Mesothelial cell of epicardium (in vitro differentiated cells): ENCODE data around the gene CASZ1. TPM values are rescaled to one million over a fixed set of nuclear protein-coding genes. Genes with fewer than 3 reads are reported as not detected.

Experiments
- DNase-seq, 2 experiments: peaks; one replicate each; pipeline ENCODE4 v3.0.0; 2021; ENCODE audit warnings: low spot score in 2 of 2; ENCODE audit not compliant: unreplicated experiment in 2 of 2
- H3K27ac Mint-ChIP-seq: 2 replicates; pipeline ENCODE4 v1.8.0; 2021; ENCODE audit warnings: mixed read lengths
- H3K27me3 Mint-ChIP-seq: 2 replicates; pipeline ENCODE4 v1.8.0; 2021; ENCODE audit warnings: low read depth, mixed read lengths
- H3K36me3 Mint-ChIP-seq: 2 replicates; pipeline ENCODE4 v1.8.0; 2021; ENCODE audit warnings: mixed read lengths
- H3K4me1 Mint-ChIP-seq: 2 replicates; pipeline ENCODE4 v1.8.0; 2021; ENCODE audit warnings: mixed read lengths
- H3K4me3 Mint-ChIP-seq: 2 replicates; pipeline ENCODE4 v1.8.0; 2021; ENCODE audit warnings: mild to moderate bottlenecking, moderate library complexity, mixed read lengths
- H3K9me3 Mint-ChIP-seq: 2 replicates; pipeline ENCODE4 v1.8.0; 2021; ENCODE audit warnings: mixed read lengths
- CTCF ChIP-seq: fragments of 200-600 bp; sonication (generic); IDR thresholded peaks from one replicate; pipeline ENCODE4 v1.5.0; 2021; ENCODE audit warnings: antibody characterized with exemption; ENCODE audit not compliant: unreplicated experiment
- total RNA-seq: library from RNA; stranded (reverse); gene quantifications from 3 replicates; pipeline ENCODE4 v1.2.1, GENCODE V29; 2021

The CASZ1 gene
- total RNA-seq, 1 donor from 2014 or later, result 8.9 TPM

GRCh38 chr1:10799726-10800125 is 3.3 kb upstream of the CASZ1 start:
- Mint-ChIP-seq H3K4me3 (no peak overlapping the region), H3K4me1 (peaks cover 4% of the 10 kb centered on the region), H3K36me3 (no peaks in the 10 kb centered on the region), H3K27ac (no peak overlapping the region), H3K27me3 (peaks cover 77% of the 10 kb centered on the region), H3K9me3 (no peaks in the 10 kb centered on the region)
- TF ChIP-seq CTCF, result no peak
- DNase-seq, result no peak

GRCh38 chr1:10795276-10796021 is 997 bp downstream of the CASZ1 start:
- Mint-ChIP-seq H3K36me3 (no peaks in the 10 kb centered on the region), H3K4me3 (peak overlapping the region; percentile 78), H3K4me1 (peaks cover 20% of the 10 kb centered on the region), H3K9me3 (no peaks in the 10 kb centered on the region), H3K27me3 (peaks cover 66% of the 10 kb centered on the region), H3K27ac (peak overlapping the region; percentile 43)
- no peak for DNase-seq
- no peak for TF ChIP-seq CTCF

DNA sequence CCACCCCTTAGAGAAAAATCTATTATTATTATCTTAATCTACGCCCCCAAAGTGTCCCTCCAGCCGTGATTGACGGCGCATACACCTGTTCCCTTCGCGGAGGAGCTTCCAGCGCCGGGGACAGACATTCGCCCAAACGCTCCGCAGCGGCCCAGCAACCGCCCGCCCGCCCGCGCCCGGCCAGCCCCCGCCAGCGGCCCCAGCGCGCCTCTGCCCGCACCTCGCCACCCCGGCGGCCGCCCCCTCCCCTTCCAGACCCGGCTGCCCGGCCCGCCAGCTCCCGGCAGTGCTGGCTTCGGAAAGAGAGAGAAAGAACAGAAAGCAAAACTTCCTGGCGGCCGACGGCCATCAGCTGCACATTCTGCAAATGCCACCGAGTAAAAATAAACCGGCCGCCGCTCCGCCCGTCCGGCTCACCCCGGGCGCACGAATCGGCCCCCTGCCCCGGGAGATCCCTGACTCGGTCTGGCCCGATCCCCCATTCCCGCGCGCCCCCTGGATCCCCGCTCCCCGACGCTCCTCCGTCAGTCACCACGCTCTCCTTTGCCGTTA is 1.6 kb downstream of the CASZ1 start:
- peaks cover 20% of the 10 kb centered on the region for H3K4me1 Mint-ChIP-seq
- no peaks in the 10 kb centered on the region for H3K36me3 Mint-ChIP-seq
- TF ChIP-seq CTCF, result no peak
- DNase-seq, result peak in 1 of 2 experiments; percentile 49
- H3K27me3 Mint-ChIP-seq, result peaks cover 59% of the 10 kb centered on the region
- peak overlapping the region; percentile 78 for H3K4me3 Mint-ChIP-seq
- H3K9me3 Mint-ChIP-seq, result no peaks in the 10 kb centered on the region
- peak overlapping the region; percentile 43 for H3K27ac Mint-ChIP-seq

DNA sequence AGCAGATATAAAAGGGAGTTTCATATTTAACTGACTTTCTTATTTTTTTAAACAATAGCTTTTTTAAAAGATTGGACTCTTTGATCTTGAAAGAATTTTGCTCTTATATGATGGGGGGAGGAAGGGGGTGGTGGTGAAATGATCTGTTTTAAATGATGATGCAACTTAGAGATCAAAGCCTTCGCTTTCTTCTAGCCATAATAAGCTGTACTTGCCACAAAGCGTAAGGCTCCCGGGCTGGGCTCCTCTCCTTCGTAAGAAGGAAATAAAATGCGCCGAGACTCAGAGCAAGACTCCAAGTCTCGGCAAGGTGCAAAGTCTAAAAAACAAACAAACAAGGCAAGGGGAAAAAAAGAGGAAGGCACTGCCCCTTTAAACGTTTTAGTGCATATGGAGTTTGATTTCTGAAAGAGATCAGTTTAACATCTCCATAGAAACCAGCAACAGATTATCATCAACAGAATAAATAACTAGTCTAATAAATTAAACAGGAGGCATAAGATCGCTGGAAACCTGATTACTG is 3.3 kb downstream of the CASZ1 start:
- Mint-ChIP-seq H3K9me3 (no peaks in the 10 kb centered on the region), H3K36me3 (no peaks in the 10 kb centered on the region), H3K4me1 (peaks cover 20% of the 10 kb centered on the region), H3K4me3 (peak overlapping the region; percentile 78), H3K27ac (peak overlapping the region; percentile 16), H3K27me3 (peaks cover 48% of the 10 kb centered on the region)
- DNase-seq, result no peak
- TF ChIP-seq CTCF, result no peak

DNA sequence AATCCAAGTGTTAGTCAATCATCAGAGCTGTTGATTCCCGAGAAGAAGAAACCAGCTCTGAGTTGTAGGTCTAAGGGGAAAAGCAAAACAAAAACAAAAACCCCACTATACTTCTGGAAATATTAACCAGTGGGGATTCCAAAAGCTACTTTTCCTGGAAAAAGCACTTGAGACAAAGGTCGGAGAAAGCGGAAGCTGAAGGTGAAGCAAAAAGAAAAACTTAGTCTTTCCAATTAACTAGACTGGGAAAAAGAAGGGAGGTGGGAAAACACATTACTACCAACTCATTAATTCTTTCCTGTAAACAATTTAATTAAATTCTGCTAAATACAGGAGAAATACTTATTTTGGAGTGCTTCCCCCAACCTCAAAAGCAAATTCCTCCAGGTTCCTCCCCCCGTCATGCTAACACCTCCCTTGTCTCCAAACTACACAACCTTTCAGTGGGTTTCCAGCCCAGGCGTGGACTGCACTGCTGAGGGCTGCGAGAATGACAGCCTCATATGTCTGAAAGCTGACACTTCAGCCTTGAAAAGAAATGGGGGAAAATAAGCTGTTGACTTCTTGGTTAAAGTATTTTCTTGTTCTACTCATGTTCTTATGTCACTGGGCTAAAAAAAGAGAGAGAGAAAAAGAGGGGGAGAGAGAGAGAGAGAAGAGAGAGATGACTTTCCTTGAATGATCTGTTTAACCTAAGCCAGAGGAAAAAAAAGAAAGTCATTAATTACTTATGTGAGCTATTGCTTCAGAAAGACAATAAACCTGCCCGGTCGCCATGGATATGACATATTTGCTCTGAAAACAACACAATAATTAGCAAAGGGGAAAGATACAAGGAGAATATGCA is 5.1 kb downstream of the CASZ1 start:
- no peak for TF ChIP-seq CTCF
- Mint-ChIP-seq H3K27ac (no peak overlapping the region), H3K4me1 (peaks cover 20% of the 10 kb centered on the region), H3K27me3 (peaks cover 51% of the 10 kb centered on the region), H3K4me3 (no peak overlapping the region), H3K36me3 (no peaks in the 10 kb centered on the region), H3K9me3 (no peaks in the 10 kb centered on the region)
- no peak for DNase-seq
